PC-9 (cell line): ENCODE measurements around the gene GSTO1. TPM values are rescaled to one million over a fixed set of nuclear protein-coding genes. Genes with fewer than 3 reads are reported as not detected.

Source experiments
- BruUV-seq: library from RNA; stranded (reverse); fragments of 400-500 nt; replicated peaks from 2 replicates; lab custom pipeline; 2021; lab: Mats Ljungman, UMichigan
- CTCF ChIA-PET: fragments of 300-600 bp; sonication (Branson Sonifier 250); formaldehyde crosslinking; loops from one replicate; lab custom pipeline; 2022; ENCODE audit warnings: antibody characterized with exemption; lab: Charles Lee
- POLR2A ChIA-PET: fragments of 300-600 bp; sonication (Branson Sonifier 250); formaldehyde crosslinking; loops from one replicate; lab custom pipeline; 2022; ENCODE audit warnings: antibody characterized with exemption; ENCODE audit not compliant: unreplicated experiment; lab: Charles Lee
- DNase-seq, 2 experiments: peaks; one replicate each; pipeline versions ENCODE4 v3.0.0 to v3.0.0-alpha.2; 2015 to 2022; ENCODE audit warnings: mixed read lengths in 1 of 2
- H2AFZ ChIP-seq: fragments of 200-600 bp; sonication (generic); 2 replicates; pipeline ENCODE4 v1.8.1; 2017; ENCODE audit warnings: antibody characterized with exemption
- H3F3A ChIP-seq: fragments of 200-600 bp; sonication (generic); 2 replicates; pipeline ENCODE4 v1.8.1; 2017; ENCODE audit warnings: antibody characterized with exemption, mild to moderate bottlenecking, low read depth; ENCODE audit not compliant: insufficient read depth
- H3K27ac ChIP-seq: fragments of 200-600 bp; sonication (generic); 2 replicates; pipeline ENCODE4 v1.6.1; 2016; ENCODE audit warnings: mixed run types
- H3K27me3 ChIP-seq: fragments of 200-600 bp; sonication (generic); 2 replicates; pipeline ENCODE4 v1.6.1; 2016; ENCODE audit warnings: low read depth, mixed run types; ENCODE audit not compliant: insufficient read depth
- H3K36me3 ChIP-seq: fragments of 200-600 bp; sonication (generic); 2 replicates; pipeline ENCODE4 v1.6.1; 2016; ENCODE audit warnings: low read depth, mixed run types
- H3K4me1 ChIP-seq: fragments of 200-600 bp; sonication (generic); replicated peaks from 2 replicates; pipeline ENCODE4 v1.6.1; 2016; ENCODE audit warnings: mixed run types; ENCODE audit not compliant: insufficient read depth
- H3K4me2 ChIP-seq: fragments of 200-600 bp; sonication (generic); 2 replicates; pipeline ENCODE4 v1.6.1; 2017; ENCODE audit warnings: mixed run types
- H3K4me3 ChIP-seq: fragments of 200-600 bp; sonication (generic); 2 replicates; pipeline ENCODE4 v1.6.1; 2016; ENCODE audit warnings: mixed run types
- H3K79me2 ChIP-seq: fragments of 200-600 bp; sonication (generic); 2 replicates; pipeline ENCODE4 v1.6.1; 2017; ENCODE audit warnings: low read depth, mixed run types
- H3K9me2 ChIP-seq: fragments of 200-600 bp; sonication (generic); 2 replicates; pipeline ENCODE4 v1.8.1; 2017; ENCODE audit warnings: mild to moderate bottlenecking; ENCODE audit not compliant: insufficient read depth
- H3K9me3 ChIP-seq: fragments of 200-600 bp; sonication (generic); 2 replicates; pipeline ENCODE4 v1.8.1; 2016; ENCODE audit warnings: low read depth; ENCODE audit not compliant: insufficient read depth
- H4K20me1 ChIP-seq: fragments of 200-600 bp; sonication (generic); 2 replicates; pipeline ENCODE4 v1.8.1; 2017; ENCODE audit not compliant: insufficient read depth
- CTCF ChIP-seq: fragments of 200-600 bp; sonication (generic); conservative IDR thresholded peaks from 2 replicates; pipeline ENCODE4 v1.6.1; 2017; ENCODE audit warnings: mixed run types, antibody characterized with exemption, mild to moderate bottlenecking, moderate library complexity
- EZH2 ChIP-seq: fragments of 200-600 bp; sonication (generic); IDR thresholded peaks from 2 replicates; pipeline ENCODE4 v1.8.0; 2017; ENCODE audit warnings: antibody characterized with exemption, low read depth
- intact Hi-C: fragments of 100-400 bp; cut with micrococcal nuclease; formaldehyde crosslinking; loops from one replicate; pipeline ENCODE4 v1.10.0; 2022; ENCODE audit not compliant: unreplicated experiment
- total RNA-seq: library from RNA; stranded (reverse); gene quantifications from 2 replicates; pipeline ENCODE4 v1.2.3, GENCODE V29; 2021

Gene GSTO1
- total RNA-seq, 1 experiment from 2014 or later, result 77.3 TPM

GRCh38 chr10:104273286-104273685 lies 18.6 kb downstream of the GSTO1 start:
- H3K27ac ChIP-seq, result no peak overlapping the region
- no TSS peak for BruUV-seq
- no peak overlapping the region for H2AFZ ChIP-seq
- H3K36me3 ChIP-seq, result no peaks in the 10 kb centered on the region
- POLR2A ChIA-PET, result interaction anchor here (0.7 kb wide), 1 partner anchor 445 kb away, joined by 5 read pairs; no protein-coding TSS in a partner anchor
- intact Hi-C loops, result no loop called here
- TF ChIP-seq EZH2 (no peak), CTCF (no peak)
- H3K4me3 ChIP-seq, result no peak overlapping the region
- peaks cover 7% of the 10 kb centered on the region; the same call in 1 of the 2 replicates for H3K4me1 ChIP-seq
- no peak overlapping the region for H3K4me2 ChIP-seq
- CTCF ChIA-PET, result interaction anchor here (0.5 to 0.6 kb wide), 2 partner anchors 39 to 322 kb away, joined by 3 to 4 read pairs; no protein-coding TSS in a partner anchor
- H3K27me3 ChIP-seq, result no peaks in the 10 kb centered on the region
- DNase-seq, result no peak
- peaks cover 3% of the 10 kb centered on the region for H3K79me2 ChIP-seq
- no peaks in the 10 kb centered on the region for H3K9me2 ChIP-seq
- H3F3A ChIP-seq, result peaks cover 1% of the 10 kb centered on the region; the same call in 1 of the 2 replicates
- no peaks in the 10 kb centered on the region for H3K9me3 ChIP-seq
- no peaks in the 10 kb centered on the region for H4K20me1 ChIP-seq

GRCh38 chr10:104273899-104274575 lies 19.3 kb downstream of the GSTO1 start:
- no peaks in the 10 kb centered on the region for H3K79me2 ChIP-seq
- intact Hi-C loops, result no loop called here
- peak overlapping the region; percentile 84 for H3K4me2 ChIP-seq
- H3K4me3 ChIP-seq, result no peak overlapping the region; the same call in 1 of the 2 replicates
- no peaks in the 10 kb centered on the region for H3F3A ChIP-seq
- ChIA-PET CTCF (interaction anchor here (0.5 to 0.9 kb wide), 4 partner anchors 11 to 321 kb away, joined by 3 to 5 read pairs (median 4); partner anchors contain the start of gene CFAP43), POLR2A (interaction anchor here (0.5 kb wide), 1 partner anchor 69 kb away, joined by 3 read pairs; no protein-coding TSS in a partner anchor)
- peaks cover 7% of the 10 kb centered on the region; the same call in 1 of the 2 replicates for H3K4me1 ChIP-seq
- no peaks in the 10 kb centered on the region for H3K27me3 ChIP-seq
- no peaks in the 10 kb centered on the region for H3K36me3 ChIP-seq
- BruUV-seq, result no TSS peak
- DNase-seq, result no peak
- H3K27ac ChIP-seq, result no peak overlapping the region
- H4K20me1 ChIP-seq, result no peaks in the 10 kb centered on the region
- peak overlapping the region; percentile 82 for H2AFZ ChIP-seq
- no peaks in the 10 kb centered on the region for H3K9me2 ChIP-seq
- no peaks in the 10 kb centered on the region for H3K9me3 ChIP-seq
- no peak for TF ChIP-seq CTCF
- TF ChIP-seq EZH2, result no peak

GRCh38 chr10:104274762-104275721 lies 20.4 kb downstream of the GSTO1 start:
- Histone ChIP-seq H3K79me2 (no peaks in the 10 kb centered on the region), H3K27me3 (no peaks in the 10 kb centered on the region), H3K9me3 (no peaks in the 10 kb centered on the region), H3K4me3 (peak overlapping the region; percentile 61), H3K4me1 (peaks cover 7% of the 10 kb centered on the region; the same call in 1 of the 2 replicates), H3F3A (no peaks in the 10 kb centered on the region), H3K9me2 (no peaks in the 10 kb centered on the region), H4K20me1 (no peaks in the 10 kb centered on the region), H3K36me3 (no peaks in the 10 kb centered on the region), H3K4me2 (peak overlapping the region; percentile 84), H3K27ac (no peak overlapping the region), H2AFZ (peak overlapping the region; percentile 82)
- BruUV-seq, result no TSS peak
- peak in 1 of 2 experiments; percentile 34 for DNase-seq
- no peak for TF ChIP-seq EZH2
- TF ChIP-seq CTCF, result peak; percentile 78
- POLR2A ChIA-PET, result interaction anchor here (0.5 to 0.6 kb wide), 2 partner anchors 30 to 68 kb away, joined by 3 read pairs; no protein-coding TSS in a partner anchor
- CTCF ChIA-PET, result interaction anchor here (0.6 to 0.9 kb wide), 3 partner anchors 12 to 245 kb away, joined by 3 to 5 read pairs (median 3); partner anchors contain the start of gene CFAP43
- intact Hi-C loops, result no loop called here
